ENCODE results near the gene VEPH1.

Gene VEPH1

DNA sequence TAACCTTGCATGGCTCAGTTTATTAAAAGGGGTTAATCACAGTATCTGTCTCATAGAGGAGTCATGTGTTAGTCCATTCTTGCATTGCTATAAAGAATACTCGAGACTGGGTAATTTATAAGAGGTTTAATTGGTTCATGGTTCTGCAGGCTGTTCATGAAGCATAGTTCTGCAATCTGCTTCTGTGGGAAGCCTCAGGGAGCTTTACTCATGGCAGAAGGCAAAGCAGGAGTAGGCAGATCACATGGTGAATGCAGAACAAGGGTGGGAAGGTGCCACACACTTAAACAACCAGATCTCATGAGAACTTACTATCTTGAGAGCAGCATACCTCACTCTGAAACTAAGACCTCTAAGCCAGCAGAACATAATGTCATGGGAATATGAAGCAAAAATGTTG is 108.8 kb downstream of the VEPH1 start:
- Histone ChIP-seq H3F3A (ENCODE audit: control insufficient read depth, insufficient read depth) (no peaks in the 10 kb centered on the region), H3K9me3 (ENCODE audit: control insufficient read depth, insufficient read depth, low read length) (no peaks in the 10 kb centered on the region), H3K27ac (ENCODE audit: low read depth, low read length) (no peak overlapping the region), H3K4me1 (ENCODE audit: control insufficient read depth, low read length) (no peaks in the 10 kb centered on the region), H4K20me1 (ENCODE audit: control insufficient read depth, insufficient read depth, low read depth, low read length) (no peaks in the 10 kb centered on the region), H3K4me2 (ENCODE audit: low read length) (no peak overlapping the region), H3K4me3 (ENCODE audit: low read length) (no peak overlapping the region), H3K79me2 (ENCODE audit: control insufficient read depth, low read length) (no peaks in the 10 kb centered on the region), H3K9me2 (replicated peaks; ENCODE audit: control insufficient read depth, low read length) (no peaks in the 10 kb centered on the region), H3K27me3 (ENCODE audit: control insufficient read depth, low read length) (no peaks in the 10 kb centered on the region), H3K36me3 (ENCODE audit: control insufficient read depth, low read length) (no peaks in the 10 kb centered on the region)
- TF ChIP-seq, protein P1, sequence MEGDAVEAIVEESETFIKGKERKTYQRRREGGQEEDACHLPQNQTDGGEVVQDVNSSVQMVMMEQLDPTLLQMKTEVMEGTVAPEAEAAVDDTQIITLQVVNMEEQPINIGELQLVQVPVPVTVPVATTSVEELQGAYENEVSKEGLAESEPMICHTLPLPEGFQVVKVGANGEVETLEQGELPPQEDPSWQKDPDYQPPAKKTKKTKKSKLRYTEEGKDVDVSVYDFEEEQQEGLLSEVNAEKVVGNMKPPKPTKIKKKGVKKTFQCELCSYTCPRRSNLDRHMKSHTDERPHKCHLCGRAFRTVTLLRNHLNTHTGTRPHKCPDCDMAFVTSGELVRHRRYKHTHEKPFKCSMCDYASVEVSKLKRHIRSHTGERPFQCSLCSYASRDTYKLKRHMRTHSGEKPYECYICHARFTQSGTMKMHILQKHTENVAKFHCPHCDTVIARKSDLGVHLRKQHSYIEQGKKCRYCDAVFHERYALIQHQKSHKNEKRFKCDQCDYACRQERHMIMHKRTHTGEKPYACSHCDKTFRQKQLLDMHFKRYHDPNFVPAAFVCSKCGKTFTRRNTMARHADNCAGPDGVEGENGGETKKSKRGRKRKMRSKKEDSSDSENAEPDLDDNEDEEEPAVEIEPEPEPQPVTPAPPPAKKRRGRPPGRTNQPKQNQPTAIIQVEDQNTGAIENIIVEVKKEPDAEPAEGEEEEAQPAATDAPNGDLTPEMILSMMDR (IDR thresholded peaks at IDR 0.05; ENCODE audit: low read depth, low read length, poor library complexity, severe bottlenecking), result no peak
- TF ChIP-seq EZH2phosphoT487 (IDR thresholded peaks at IDR 0.05; ENCODE audit: borderline replicate concordance, low read length), result no peak

- H3K27ac ChIP-seq (ENCODE audit: low read depth, low read length), result no peak overlapping the region
- H3K9me3 ChIP-seq (ENCODE audit: control insufficient read depth, insufficient read depth, low read length), result no peaks in the 10 kb centered on the region
- no peaks in the 10 kb centered on the region for H3K9me2 ChIP-seq (replicated peaks; ENCODE audit: control insufficient read depth, low read length)
- no peaks in the 10 kb centered on the region for H4K20me1 ChIP-seq (ENCODE audit: control insufficient read depth, insufficient read depth, low read depth, low read length)
- no peaks in the 10 kb centered on the region for H3K36me3 ChIP-seq (ENCODE audit: control insufficient read depth, low read length)
- no peak overlapping the region for H3K4me2 ChIP-seq (ENCODE audit: low read length)
- no peaks in the 10 kb centered on the region for H3K4me1 ChIP-seq (ENCODE audit: control insufficient read depth, low read length)
- no peaks in the 10 kb centered on the region for H3F3A ChIP-seq (ENCODE audit: control insufficient read depth, insufficient read depth)
- H3K4me3 ChIP-seq (ENCODE audit: low read length), result no peak overlapping the region
- H3K79me2 ChIP-seq (ENCODE audit: control insufficient read depth, low read length), result no peaks in the 10 kb centered on the region
- TF ChIP-seq, protein P1 (IDR thresholded peaks at IDR 0.05; ENCODE audit: low read depth, low read length, poor library complexity, severe bottlenecking), result no peak
- no peak for TF ChIP-seq EZH2phosphoT487 (IDR thresholded peaks at IDR 0.05; ENCODE audit: borderline replicate concordance, low read length)
- H3K27me3 ChIP-seq (ENCODE audit: control insufficient read depth, low read length), result no peaks in the 10 kb centered on the region
These were observed 110.1 kb downstream of the VEPH1 start for GRCh38 chr3:157393113-157393512.

DNA sequence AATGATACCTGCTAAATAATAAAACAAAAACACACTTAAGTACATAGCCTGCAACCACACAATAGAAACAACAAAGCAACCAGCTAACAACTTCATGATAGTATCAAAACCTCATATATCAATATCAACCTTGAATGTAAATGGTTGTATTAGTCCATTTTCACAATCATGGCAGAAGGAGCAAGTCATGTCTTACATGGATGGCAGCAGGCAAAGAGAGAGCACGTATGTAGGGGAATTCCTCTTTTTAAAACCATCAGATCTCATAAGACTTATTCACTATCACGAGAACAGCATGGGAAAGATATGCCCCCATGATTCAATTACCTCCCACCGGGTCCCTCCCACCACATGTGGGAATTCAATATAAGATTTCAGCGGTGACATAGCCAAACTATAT is 111.1 kb downstream of the VEPH1 start:
- no peak for TF ChIP-seq EZH2phosphoT487 (IDR thresholded peaks at IDR 0.05; ENCODE audit: borderline replicate concordance, low read length)
- TF ChIP-seq, protein P1 (IDR thresholded peaks at IDR 0.05; ENCODE audit: low read depth, low read length, poor library complexity, severe bottlenecking), result no peak
- no peak overlapping the region for H3K4me2 ChIP-seq (ENCODE audit: low read length)
- H3K4me1 ChIP-seq (ENCODE audit: control insufficient read depth, low read length), result no peaks in the 10 kb centered on the region
- H3F3A ChIP-seq (ENCODE audit: control insufficient read depth, insufficient read depth), result no peaks in the 10 kb centered on the region
- H3K9me2 ChIP-seq (replicated peaks; ENCODE audit: control insufficient read depth, low read length), result no peaks in the 10 kb centered on the region
- no peaks in the 10 kb centered on the region for H4K20me1 ChIP-seq (ENCODE audit: control insufficient read depth, insufficient read depth, low read depth, low read length)
- H3K27me3 ChIP-seq (ENCODE audit: control insufficient read depth, low read length), result no peaks in the 10 kb centered on the region
- no peaks in the 10 kb centered on the region for H3K79me2 ChIP-seq (ENCODE audit: control insufficient read depth, low read length)
- no peak overlapping the region for H3K27ac ChIP-seq (ENCODE audit: low read depth, low read length)
- no peak overlapping the region for H3K4me3 ChIP-seq (ENCODE audit: low read length)
- H3K36me3 ChIP-seq (ENCODE audit: control insufficient read depth, low read length), result no peaks in the 10 kb centered on the region
- no peaks in the 10 kb centered on the region for H3K9me3 ChIP-seq (ENCODE audit: control insufficient read depth, insufficient read depth, low read length)

All from DOHH2 (cell line).